Measurements from ENCODE around the gene DNTTIP2. TPM values are rescaled to one million over a fixed set of nuclear protein-coding genes. Genes with fewer than 3 reads are reported as not detected.

DNTTIP2 gene
- total RNA-seq, 1 experiment from 2014 or later = 61.5 TPM

GRCh38 chr1:93882269-93882668 lies 3.3 kb upstream of the DNTTIP2 start:
- no peaks in the 10 kb centered on the region for H3K9me3 Mint-ChIP-seq
- no peaks in the 10 kb centered on the region for H3K27me3 Mint-ChIP-seq (ENCODE audit: low read depth)
- peaks cover 9% of the 10 kb centered on the region for H3K36me3 Mint-ChIP-seq
- no peak for ATAC-seq
- CTCF ChIA-PET = no interaction called here
- POLR2A ChIA-PET = no interaction called here
- peaks cover 9% of the 10 kb centered on the region for H3K4me1 Mint-ChIP-seq
- no peak overlapping the region for H3K4me3 Mint-ChIP-seq
- DNase-seq (ENCODE audit: low spot score) = no peak
- TF ChIP-seq FOXP4 (CRISPR knock-in tag; IDR thresholded peaks at IDR 0.05) (no peak), KAT7 (CRISPR knock-in tag; IDR thresholded peaks at IDR 0.05; ENCODE audit: borderline replicate concordance) (no peak), MYBL2 (CRISPR knock-in tag; IDR thresholded peaks at IDR 0.05) (no peak), RELA (CRISPR knock-in tag; IDR thresholded peaks at IDR 0.05; ENCODE audit: borderline replicate concordance) (no peak), ZBTB21 (CRISPR knock-in tag; IDR thresholded peaks at IDR 0.05; ENCODE audit: borderline replicate concordance) (no peak), E2F4 (CRISPR knock-in tag; IDR thresholded peaks at IDR 0.05; ENCODE audit: borderline replicate concordance, low read depth) (no peak), ZNF671 (CRISPR knock-in tag; IDR thresholded peaks at IDR 0.05) (no peak), FOXK1 (CRISPR knock-in tag; IDR thresholded peaks at IDR 0.05) (no peak), PRRX2 (CRISPR knock-in tag; IDR thresholded peaks at IDR 0.05) (no peak)
- H3K27ac Mint-ChIP-seq = no peak overlapping the region

GRCh38 chr1:93880731-93881130 lies 1.7 kb upstream of the DNTTIP2 start:
- DNase-seq (ENCODE audit: low spot score) (no peak), ATAC-seq (no peak)
- ChIA-PET CTCF (interaction anchor here (2.1 kb wide), 1 partner anchor 67 kb away, joined by 4 read pairs; no protein-coding TSS in a partner anchor), POLR2A (no interaction called here)
- Mint-ChIP-seq H3K36me3 (peaks cover 20% of the 10 kb centered on the region), H3K4me1 (peaks cover 21% of the 10 kb centered on the region), H3K4me3 (no peak overlapping the region), H3K27ac (no peak overlapping the region), H3K9me3 (no peaks in the 10 kb centered on the region), H3K27me3 (ENCODE audit: low read depth) (no peaks in the 10 kb centered on the region)
- TF ChIP-seq GTF2I (CRISPR knock-in tag; conservative IDR thresholded peaks at IDR 0.05) = no peak
- no peak for TF ChIP-seq ZBTB21 (CRISPR knock-in tag; IDR thresholded peaks at IDR 0.05; ENCODE audit: borderline replicate concordance)
- TF ChIP-seq EMX1 (CRISPR knock-in tag; IDR thresholded peaks at IDR 0.05) = no peak
- no peak for TF ChIP-seq NFATC4 (CRISPR knock-in tag; IDR thresholded peaks at IDR 0.05)

GRCh38 chr1:93878501-93878888 lies 511 bp downstream of the DNTTIP2 start:
- ATAC-seq (no peak), DNase-seq (ENCODE audit: low spot score) (no peak)
- Mint-ChIP-seq H3K27me3 (ENCODE audit: low read depth) (no peaks in the 10 kb centered on the region), H3K36me3 (peaks cover 41% of the 10 kb centered on the region), H3K27ac (peak overlapping the region; percentile 99), H3K9me3 (no peaks in the 10 kb centered on the region), H3K4me1 (peaks cover 21% of the 10 kb centered on the region), H3K4me3 (peak overlapping the region; percentile 98)
- ChIA-PET POLR2A (interaction anchor here (1.2 to 2.0 kb wide), 3 partner anchors 10 to 32 kb away, joined by 5 to 11 read pairs (median 8); partner anchors contain the start of gene GCLM), CTCF (interaction anchor here (1.4 to 2.1 kb wide), 2 partner anchors 32 to 65 kb away, joined by 3 to 4 read pairs; no protein-coding TSS in a partner anchor)
- TF ChIP-seq NR1H2 (CRISPR knock-in tag; IDR thresholded peaks at IDR 0.05) = no peak
- TF ChIP-seq NR3C1 (CRISPR knock-in tag; conservative IDR thresholded peaks at IDR 0.05; ENCODE audit: low read depth) = no peak
- no peak for TF ChIP-seq TEAD1 (CRISPR knock-in tag; IDR thresholded peaks at IDR 0.05)
- no peak for TF ChIP-seq ZMAT4 (CRISPR knock-in tag; IDR thresholded peaks at IDR 0.05)
- TF ChIP-seq FOXJ3 (CRISPR knock-in tag; IDR thresholded peaks at IDR 0.05; ENCODE audit: borderline replicate concordance) = no peak
- TF ChIP-seq ZBTB21 (CRISPR knock-in tag; IDR thresholded peaks at IDR 0.05; ENCODE audit: borderline replicate concordance) = no peak
- TF ChIP-seq ERG (CRISPR knock-in tag; IDR thresholded peaks at IDR 0.05) = no peak
- TF ChIP-seq PREB (CRISPR knock-in tag; IDR thresholded peaks at IDR 0.05; ENCODE audit: borderline replicate concordance) = no peak
- TF ChIP-seq USF1 (CRISPR knock-in tag; IDR thresholded peaks at IDR 0.05) = no peak
- no peak for TF ChIP-seq ZNF263 (CRISPR knock-in tag; IDR thresholded peaks at IDR 0.05; ENCODE audit: low read depth)
- no peak for TF ChIP-seq ZNF512 (CRISPR knock-in tag; IDR thresholded peaks at IDR 0.05; ENCODE audit: borderline replicate concordance)
